GM19397 (cell line): ENCODE data around the gene GCK.

Source experiments
- ATAC-seq: cut with Tn5 transposase; IDR thresholded peaks from one replicate; pipeline ENCODE4 v1.9.1; 2021; ENCODE audit warnings: mild to moderate bottlenecking, moderate library complexity; ENCODE audit not compliant: unreplicated experiment

The GCK gene

GRCh38 chr7:44189286-44189992, at the start of gene GCK:
Gene GCK, minus strand, starts transcription at chr7:44189439. Its CDS starts 486 bp downstream, at chr7:44188953.
- ATAC-seq, result no peak

GRCh38 chr7:44238116-44238695, 49.0 kb upstream of the GCK start:
- no peak for ATAC-seq

- ATAC-seq, result no peak
These were observed 48.5 kb upstream of the GCK start for GRCh38 chr7:44237696-44238095.

GRCh38 chr7:44236333-44236728, 47.1 kb upstream of the GCK start:
- ATAC-seq, result no peak

- no peak for ATAC-seq
These were observed 46.5 kb upstream of the GCK start for GRCh38 chr7:44235582-44236332.

GRCh38 chr7:44235066-44235465, 45.8 kb upstream of the GCK start:
- no peak for ATAC-seq

- ATAC-seq, result no peak
These were observed 43.9 kb upstream of the GCK start for GRCh38 chr7:44232901-44233715.

GRCh38 chr7:44232396-44232795, 43.2 kb upstream of the GCK start:
- no peak for ATAC-seq

GRCh38 chr7:44231088-44231487, 41.8 kb upstream of the GCK start:
- ATAC-seq, result no peak

GRCh38 chr7:44230286-44230685, 41.0 kb upstream of the GCK start:
- ATAC-seq, result no peak

- ATAC-seq, result no peak
These were observed 40.4 kb upstream of the GCK start for GRCh38 chr7:44229546-44230105.

- ATAC-seq, result no peak
These were observed 39.5 kb upstream of the GCK start for GRCh38 chr7:44228571-44229350.

- no peak for ATAC-seq
These were observed 38.7 kb upstream of the GCK start for GRCh38 chr7:44227911-44228310.

GRCh38 chr7:44226396-44226753, 37.1 kb upstream of the GCK start:
- ATAC-seq, result no peak

GRCh38 chr7:44225566-44226395, 36.5 kb upstream of the GCK start:
- no peak for ATAC-seq

GRCh38 chr7:44224974-44225565, 35.8 kb upstream of the GCK start:
- no peak for ATAC-seq

GRCh38 chr7:44224080-44224973, 35.1 kb upstream of the GCK start:
- ATAC-seq, result no peak
